ENCODE measurements around the gene BMPER. TPM values are rescaled to one million over a fixed set of nuclear protein-coding genes. Genes with fewer than 3 reads are reported as not detected.

The BMPER gene
- total RNA-seq, 1 donor from 2014 or later = 7.4 TPM

DNA sequence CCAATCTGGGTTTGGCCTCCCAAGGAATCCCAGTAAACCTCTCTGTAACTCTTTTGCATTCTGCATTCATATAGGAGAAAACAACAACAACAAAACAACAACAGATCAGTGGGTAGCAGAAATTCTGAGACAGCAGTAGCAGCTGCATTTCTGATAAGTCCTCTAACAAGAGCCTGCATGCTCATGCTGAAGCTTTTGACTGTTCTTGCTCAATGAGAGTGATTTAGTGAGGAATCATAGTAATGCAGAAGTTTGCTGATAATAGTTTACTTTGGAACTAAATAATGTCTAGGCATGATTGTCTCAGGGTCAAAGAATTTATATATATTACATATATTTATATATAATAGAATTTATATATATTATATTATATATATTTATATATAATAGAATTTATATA, 35.2 kb downstream of the BMPER start:
- H3K4me3 ChIP-seq = no peak overlapping the region
- no peak for DNase-seq
- no peaks in the 10 kb centered on the region for H3K36me3 ChIP-seq
- TF ChIP-seq, protein P1, sequence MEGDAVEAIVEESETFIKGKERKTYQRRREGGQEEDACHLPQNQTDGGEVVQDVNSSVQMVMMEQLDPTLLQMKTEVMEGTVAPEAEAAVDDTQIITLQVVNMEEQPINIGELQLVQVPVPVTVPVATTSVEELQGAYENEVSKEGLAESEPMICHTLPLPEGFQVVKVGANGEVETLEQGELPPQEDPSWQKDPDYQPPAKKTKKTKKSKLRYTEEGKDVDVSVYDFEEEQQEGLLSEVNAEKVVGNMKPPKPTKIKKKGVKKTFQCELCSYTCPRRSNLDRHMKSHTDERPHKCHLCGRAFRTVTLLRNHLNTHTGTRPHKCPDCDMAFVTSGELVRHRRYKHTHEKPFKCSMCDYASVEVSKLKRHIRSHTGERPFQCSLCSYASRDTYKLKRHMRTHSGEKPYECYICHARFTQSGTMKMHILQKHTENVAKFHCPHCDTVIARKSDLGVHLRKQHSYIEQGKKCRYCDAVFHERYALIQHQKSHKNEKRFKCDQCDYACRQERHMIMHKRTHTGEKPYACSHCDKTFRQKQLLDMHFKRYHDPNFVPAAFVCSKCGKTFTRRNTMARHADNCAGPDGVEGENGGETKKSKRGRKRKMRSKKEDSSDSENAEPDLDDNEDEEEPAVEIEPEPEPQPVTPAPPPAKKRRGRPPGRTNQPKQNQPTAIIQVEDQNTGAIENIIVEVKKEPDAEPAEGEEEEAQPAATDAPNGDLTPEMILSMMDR (IDR thresholded peaks at IDR 0.05) = no peak
- ATAC-seq = no peak
- intact Hi-C loops (cut with DNase I) = no loop called here
- H3K4me1 ChIP-seq = no peaks in the 10 kb centered on the region
- H3K27me3 ChIP-seq (ENCODE audit: low read depth) = no peaks in the 10 kb centered on the region
- no peak overlapping the region for H3K27ac ChIP-seq
- H3K9me3 ChIP-seq = no peaks in the 10 kb centered on the region

DNA sequence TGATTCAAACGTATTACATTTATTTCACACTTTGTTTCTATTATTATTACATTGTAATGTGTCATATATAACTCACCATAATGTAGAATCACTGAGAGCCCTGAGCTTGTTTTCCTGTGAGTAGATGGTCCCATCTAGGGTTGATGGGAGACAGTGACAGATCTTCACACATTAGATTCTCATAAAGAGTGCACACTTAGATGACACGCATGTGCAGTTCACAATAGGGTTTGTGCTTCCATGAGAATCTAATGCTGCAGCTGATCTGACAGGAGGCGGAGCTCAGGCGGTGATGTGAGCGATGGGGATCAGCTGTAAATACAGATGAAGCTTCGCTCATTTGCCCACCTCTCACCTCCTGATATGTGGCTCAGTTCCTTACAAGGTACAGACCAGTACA, 36.1 kb downstream of the BMPER start:
- ATAC-seq = no peak
- Histone ChIP-seq H3K27ac (no peak overlapping the region), H3K4me1 (no peaks in the 10 kb centered on the region), H3K27me3 (ENCODE audit: low read depth) (no peaks in the 10 kb centered on the region), H3K36me3 (no peaks in the 10 kb centered on the region), H3K4me3 (no peak overlapping the region), H3K9me3 (no peaks in the 10 kb centered on the region)
- TF ChIP-seq, protein P1 (IDR thresholded peaks at IDR 0.05) = no peak
- no peak for DNase-seq
- intact Hi-C loops (cut with DNase I) = no loop called here

GRCh38 chr7:33946094-33946699, 40.9 kb downstream of the BMPER start:
- TF ChIP-seq, protein P1 (IDR thresholded peaks at IDR 0.05) = no peak
- intact Hi-C loops (cut with DNase I) = no loop called here
- H3K9me3 ChIP-seq = no peaks in the 10 kb centered on the region
- no peaks in the 10 kb centered on the region for H3K36me3 ChIP-seq
- H3K27ac ChIP-seq = no peak overlapping the region
- no peak for DNase-seq
- no peaks in the 10 kb centered on the region for H3K4me1 ChIP-seq
- H3K27me3 ChIP-seq (ENCODE audit: low read depth) = no peaks in the 10 kb centered on the region
- no peak overlapping the region for H3K4me3 ChIP-seq
- no peak for ATAC-seq

- TF ChIP-seq, protein P1 (IDR thresholded peaks at IDR 0.05) = no peak
- no peak for DNase-seq
Measured at GRCh38 chr7:33950047-33950714, 44.8 kb downstream of the BMPER start.

GRCh38 chr7:33952824-33953223, 47.5 kb downstream of the BMPER start:
- Histone ChIP-seq H3K4me1 (no peaks in the 10 kb centered on the region), H3K27me3 (ENCODE audit: low read depth) (no peaks in the 10 kb centered on the region), H3K9me3 (no peaks in the 10 kb centered on the region), H3K36me3 (no peaks in the 10 kb centered on the region), H3K27ac (no peak overlapping the region), H3K4me3 (no peak overlapping the region)
- ATAC-seq (no peak), DNase-seq (no peak)
- intact Hi-C loops (cut with DNase I) = no loop called here
- TF ChIP-seq, protein P1 (IDR thresholded peaks at IDR 0.05) = no peak

More at GRCh38 chr7:33950047-33950714, 44.8 kb downstream of the BMPER start:
- no peaks in the 10 kb centered on the region for H3K4me1 ChIP-seq
- ATAC-seq = no peak
- no peaks in the 10 kb centered on the region for H3K36me3 ChIP-seq
- H3K27me3 ChIP-seq (ENCODE audit: low read depth) = no peaks in the 10 kb centered on the region
- H3K4me3 ChIP-seq = no peak overlapping the region
- H3K27ac ChIP-seq = no peak overlapping the region
- intact Hi-C loops (cut with DNase I) = no loop called here
- no peaks in the 10 kb centered on the region for H3K9me3 ChIP-seq

Data from lower lobe of right lung (tissue), 2 donors.